Stimulated activated CD4-positive, alpha-beta T cell treated with anti-CD3 and anti-CD28 coated beads, TNF-alpha, amount 100 ng/mL, for 1 hour (primary cell): ENCODE measurements around the gene HLA-DMB.
"Not testable (repeated sequence)": the region's sequence is repeated elsewhere in the genome, so short reads cannot be mapped to it uniquely, and the experiment has no call there.

Source experiments
- DNase-seq, 3 donors: peaks; one replicate each; pipeline ENCODE4 v3.0.0-alpha.2; 2020; ENCODE audit warnings: low read depth in 3 of 3, low spot score in 1 of 3

The HLA-DMB gene

DNA sequence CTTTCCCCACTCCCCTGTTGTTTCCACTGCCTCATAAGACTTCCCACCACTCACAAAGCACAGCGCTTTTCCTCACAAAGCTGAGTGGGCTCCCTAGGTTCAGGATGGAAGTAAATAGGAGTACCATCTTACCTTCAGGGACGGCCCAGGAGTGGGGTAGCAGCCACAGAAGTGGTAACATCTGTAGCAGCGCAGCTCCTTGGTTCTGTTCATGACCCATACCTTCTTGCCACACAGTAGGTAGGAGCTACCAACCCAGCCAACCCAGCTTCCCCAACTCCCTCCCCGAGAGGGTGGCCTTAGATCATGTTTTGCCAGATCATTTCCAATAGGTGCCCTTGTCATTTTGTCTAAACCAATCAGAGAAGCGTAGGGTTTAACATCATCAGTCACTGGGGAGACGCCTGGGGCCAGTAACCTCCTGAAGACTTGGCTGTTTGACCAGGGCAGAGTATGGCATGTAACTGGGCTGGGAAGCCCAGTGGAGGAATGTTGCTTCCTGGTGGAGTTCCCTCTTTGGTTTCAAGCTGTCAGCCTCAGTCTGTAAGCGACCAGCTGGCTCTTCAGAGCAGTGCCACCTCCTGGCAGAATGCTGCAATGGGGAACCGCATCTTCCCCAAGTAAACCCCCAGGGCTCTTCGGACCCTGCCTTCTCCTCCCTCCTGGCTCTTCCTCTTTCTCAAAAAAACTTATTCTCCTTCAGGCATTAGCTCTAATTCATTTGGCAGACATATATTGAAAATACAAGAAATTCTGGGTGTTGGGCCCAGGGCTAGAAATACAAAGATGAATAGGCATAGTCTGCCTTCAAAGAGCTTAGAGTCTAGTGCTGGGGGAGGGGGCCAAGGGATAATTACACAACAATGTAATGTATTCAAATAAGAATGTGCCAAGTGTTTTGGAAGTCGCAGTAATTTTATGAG is 12.2 kb upstream of the HLA-DMB start, which contains the start of gene HLA-DMA:
TSS of gene HLA-DMA (minus strand) at position 281 of the 923 bp plus-strand sequence. CDS start at position 220, 61 bp downstream.
- DNase-seq = peak in 2 of 3 donors; percentile 41 to 55

DNA sequence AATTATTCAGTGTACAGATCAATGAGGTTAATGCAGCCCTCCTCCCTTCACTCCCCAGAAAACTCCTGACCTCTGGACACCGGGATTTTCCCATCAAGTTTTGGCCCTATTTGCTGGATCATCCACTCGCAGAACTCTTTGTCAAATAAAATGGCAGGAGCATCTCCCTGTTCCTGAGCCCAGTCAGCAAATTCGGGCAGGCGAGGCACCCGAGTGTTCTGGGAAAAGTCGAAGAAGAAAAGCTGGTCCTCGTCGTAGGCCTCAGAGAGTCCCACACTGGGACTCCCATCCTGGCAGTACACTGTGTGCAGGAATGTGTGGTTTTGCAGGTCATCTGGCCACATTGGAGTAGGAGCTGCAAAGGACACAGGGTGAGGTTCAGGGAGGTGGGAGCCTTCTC is 9.6 kb upstream of the HLA-DMB start:
- DNase-seq = no peak

- DNase-seq = no peak
Observed at GRCh38 chr6:32950010-32950409, 9.2 kb upstream of the HLA-DMB start.

- DNase-seq = no peak
Observed at GRCh38 chr6:32949113-32949512, 8.3 kb upstream of the HLA-DMB start.

- peak in 1 of 3 donors; percentile 23 for DNase-seq
Observed at GRCh38 chr6:32947552-32948465, 7.0 kb upstream of the HLA-DMB start.

GRCh38 chr6:32946893-32947292 is 6.1 kb upstream of the HLA-DMB start:
- no peak for DNase-seq

DNA sequence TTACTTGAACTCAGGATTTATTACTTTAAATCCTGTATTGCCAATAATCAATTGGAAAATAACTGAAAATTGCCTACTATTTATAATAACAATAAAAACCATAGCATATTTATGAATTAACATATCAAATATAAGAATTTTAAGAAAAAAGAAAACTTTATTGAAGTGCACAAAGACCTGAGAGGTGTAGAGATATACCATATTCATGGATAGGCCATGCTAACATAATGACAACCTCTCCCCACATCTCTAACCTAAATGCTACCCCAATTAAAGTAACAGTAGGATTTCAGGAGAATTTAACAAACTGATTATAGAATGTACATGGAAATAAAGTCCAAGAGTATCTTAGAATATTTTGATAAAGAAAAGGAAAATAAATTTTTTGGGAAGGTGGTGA is 5.1 kb upstream of the HLA-DMB start:
- no peak for DNase-seq

DNA sequence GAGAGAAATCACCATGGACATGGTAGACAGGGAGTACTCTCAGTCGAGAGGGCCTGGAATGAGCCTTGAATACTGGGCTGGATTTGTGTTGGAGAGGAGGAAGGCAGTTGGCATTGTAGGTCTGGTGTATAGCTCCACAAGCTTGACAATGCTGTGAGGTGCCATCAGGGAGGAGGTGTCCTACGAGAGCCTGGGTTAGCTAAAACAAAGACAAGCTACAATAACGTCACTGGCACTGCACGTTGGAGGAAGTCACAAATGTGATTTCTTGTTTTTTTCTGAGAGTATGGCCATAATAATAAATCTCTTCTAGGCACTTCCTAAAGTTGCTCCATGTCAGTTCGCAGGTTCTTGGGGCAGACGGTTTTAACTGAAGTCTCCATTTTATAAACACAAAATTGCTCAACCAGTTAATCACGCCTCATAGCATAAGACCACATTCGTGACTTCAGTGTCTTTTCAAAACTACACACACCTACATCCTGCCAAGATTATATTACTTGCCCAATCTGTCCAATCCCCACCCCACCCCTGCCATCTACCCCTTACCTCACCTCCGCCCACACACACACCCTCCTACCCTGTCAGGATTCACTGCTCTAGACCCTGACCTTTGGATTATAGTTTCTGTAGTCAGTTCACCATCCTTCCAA is 4.4 kb upstream of the HLA-DMB start:
- DNase-seq = no peak

DNA sequence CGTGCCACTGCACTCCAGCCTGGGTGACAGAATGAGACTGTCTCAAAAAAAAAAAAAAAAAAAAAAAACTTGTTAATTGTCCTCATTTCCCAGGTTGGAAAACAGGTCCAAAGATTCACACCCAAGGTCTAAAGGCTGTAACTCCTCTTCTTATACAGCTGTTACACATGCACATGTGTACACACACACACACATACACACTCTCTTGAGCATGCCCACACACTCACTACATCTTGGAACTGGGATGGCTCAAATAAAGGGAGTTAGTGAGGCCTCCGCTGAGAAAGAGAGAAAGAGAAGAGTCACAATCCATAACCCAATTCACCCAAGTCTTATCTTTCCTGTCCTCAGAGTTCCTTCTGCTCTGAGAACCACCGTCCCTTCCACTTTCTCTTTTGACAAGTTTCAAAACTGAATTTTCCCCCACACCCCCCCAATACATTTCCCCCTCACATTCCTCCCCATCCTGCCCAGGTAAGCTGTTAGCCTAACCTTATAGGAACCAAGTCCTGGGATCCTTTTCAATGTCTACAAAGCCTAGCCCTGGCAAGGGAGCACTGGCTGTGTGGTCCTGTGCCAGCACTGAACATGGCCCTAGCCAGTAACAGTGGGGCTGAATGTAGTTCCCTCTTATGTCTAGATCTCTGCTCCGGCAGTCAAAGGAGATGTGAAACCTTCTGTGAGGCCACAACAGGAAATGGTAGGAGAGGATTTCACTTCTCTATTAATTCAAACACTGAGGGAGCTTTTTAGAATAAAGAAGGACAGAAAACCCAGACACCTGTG is 3.2 kb upstream of the HLA-DMB start:
- DNase-seq = no peak

- DNase-seq = not testable (repeated sequence)
Observed at GRCh38 chr6:32942555-32943123, 1.8 kb upstream of the HLA-DMB start.

DNA sequence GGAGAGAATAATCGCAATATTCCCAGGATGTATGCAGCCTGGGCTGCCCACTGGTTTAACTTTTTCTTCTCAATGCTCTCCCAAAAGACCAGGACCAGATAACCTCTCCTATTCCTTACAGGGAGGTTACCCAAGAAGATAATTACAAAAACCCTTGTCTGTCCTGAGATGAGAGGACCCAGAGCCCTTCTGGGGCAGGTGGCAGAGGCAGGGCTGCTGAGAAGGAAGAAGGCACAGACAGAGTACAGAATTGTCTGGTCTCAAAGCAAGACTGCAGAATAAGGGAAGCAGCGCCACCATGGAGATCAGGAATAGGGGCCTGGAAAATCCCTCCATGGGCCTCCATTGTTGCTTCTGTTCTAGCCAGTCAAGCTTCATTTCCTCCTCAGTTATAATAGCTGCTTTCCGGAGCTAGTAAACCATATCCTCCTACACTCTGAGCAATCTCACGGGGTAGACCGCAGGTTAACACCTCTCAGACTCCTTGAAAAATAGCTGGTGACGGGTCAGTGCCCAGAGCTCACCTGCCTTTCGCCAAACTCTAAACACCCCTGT is 463 bp upstream of the HLA-DMB start:
- peak in 1 of 3 donors; percentile 15 for DNase-seq

DNA sequence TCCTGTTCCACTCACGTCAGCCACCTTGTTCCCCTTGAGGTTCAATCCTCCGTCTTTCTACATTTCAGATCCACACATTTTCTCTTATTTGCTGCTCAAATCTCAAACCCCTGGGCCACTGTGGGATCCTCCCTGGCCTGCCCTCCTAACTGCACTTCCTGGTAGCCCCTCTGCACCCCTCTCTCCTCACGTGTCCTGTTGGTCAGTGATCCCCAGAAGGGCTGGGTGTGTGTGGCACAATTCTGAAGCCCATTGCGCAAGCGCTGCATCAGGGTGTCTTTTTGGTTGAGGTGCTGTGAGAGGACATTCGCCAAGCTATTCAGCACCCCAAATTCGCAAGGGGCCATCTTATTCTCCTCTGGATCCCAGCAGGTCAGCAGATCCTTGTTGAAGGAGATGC is 2.3 kb downstream of the HLA-DMB start:
- DNase-seq = no peak

DNA sequence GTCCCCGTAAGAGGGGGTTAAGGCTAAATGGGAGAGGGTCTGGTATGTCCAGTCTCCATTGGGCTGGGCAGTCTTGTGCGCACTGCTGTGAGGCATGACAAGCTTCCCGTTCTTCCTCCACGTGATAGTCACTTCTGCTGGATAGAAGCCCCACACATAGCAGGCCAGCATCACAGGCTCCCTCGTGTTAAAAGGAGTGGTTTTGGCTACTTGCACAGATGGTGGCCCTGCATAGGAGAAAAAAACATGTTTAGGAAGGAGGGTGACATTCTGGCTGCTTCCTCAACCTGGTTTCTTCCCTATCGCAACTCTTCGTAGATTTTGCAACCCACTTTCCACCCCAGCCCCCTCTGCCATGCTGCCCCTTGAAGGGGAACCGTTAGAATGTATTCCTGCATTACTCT is 3.6 kb downstream of the HLA-DMB start:
- no peak for DNase-seq

DNA sequence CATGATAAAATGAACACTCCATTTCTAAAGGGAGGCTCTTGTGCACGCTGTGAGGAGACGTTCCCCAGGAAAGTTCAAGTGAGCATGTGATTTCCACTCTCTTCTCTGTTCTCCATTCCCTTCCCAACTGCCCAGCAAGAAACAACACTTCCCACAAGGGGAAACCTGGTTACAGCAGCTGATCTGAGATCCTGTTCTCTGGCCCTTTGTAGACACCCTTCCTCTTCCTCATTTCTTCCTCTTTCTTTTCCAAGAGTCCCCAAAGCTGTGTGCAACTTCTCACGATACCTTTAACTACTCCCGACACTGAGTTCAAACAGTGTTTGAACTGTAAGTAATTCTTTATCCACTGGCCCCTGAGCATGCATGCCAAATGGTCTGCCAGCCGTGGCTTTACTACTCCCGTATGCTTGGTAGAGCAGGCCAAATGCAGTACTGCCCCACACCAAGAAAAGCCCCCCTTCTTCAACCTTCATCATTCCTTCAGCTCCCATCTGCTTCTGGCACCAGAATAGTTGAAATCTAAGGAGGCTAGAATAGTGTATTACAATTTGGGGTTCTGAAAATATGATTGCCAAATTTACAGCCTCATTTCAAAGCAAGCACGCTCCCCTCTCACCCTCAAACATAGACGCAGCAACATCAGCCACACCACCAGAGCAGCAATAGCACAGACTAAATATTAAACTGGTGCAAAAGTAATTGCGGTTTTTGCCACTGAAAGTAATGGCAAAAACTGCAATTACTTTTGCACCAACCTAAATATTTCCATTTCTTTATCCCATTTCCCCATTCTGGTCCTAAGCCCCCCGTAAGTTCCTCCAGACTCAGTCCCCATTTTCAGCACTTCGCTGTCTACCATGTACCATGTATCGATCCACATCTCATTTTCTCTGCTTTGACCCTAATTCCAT is 4.3 kb downstream of the HLA-DMB start:
- DNase-seq = no peak

DNA sequence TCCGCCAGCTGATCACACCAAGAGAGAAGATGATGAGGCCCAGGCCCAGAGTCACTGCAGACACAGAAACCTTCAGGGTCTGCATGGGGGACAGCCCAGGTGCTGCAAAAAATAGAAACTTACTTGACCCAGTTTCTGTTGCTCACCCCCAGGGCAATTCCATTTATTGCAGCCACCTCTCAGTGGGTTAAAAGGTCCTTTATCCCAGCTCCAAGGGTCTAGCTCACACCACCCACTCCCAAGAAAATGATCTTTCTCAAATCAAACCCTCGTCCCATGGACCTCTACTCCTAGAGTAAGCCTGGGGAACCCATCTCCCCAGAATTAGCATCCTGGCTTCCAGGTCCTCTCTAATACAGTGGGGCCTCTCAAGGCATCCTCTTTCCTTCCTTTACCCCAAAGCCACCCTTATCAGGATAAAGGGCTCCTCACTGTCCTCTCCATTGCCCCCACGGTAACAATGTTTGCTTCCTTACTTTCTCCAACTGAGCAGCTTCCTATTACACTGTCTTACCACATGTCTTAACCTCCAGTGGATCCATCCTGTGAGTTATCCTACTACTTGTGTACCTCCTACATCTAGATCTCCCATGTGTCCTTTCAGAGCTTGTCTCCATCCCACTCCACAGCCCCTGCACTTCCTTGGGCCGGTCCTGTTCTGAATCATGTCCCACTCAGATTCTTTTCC is 5.1 kb downstream of the HLA-DMB start:
- no peak for DNase-seq

GRCh38 chr6:32933661-32934085 is 7.2 kb downstream of the HLA-DMB start:
- peak; percentile 40 to 68 (median 49) for DNase-seq

DNA sequence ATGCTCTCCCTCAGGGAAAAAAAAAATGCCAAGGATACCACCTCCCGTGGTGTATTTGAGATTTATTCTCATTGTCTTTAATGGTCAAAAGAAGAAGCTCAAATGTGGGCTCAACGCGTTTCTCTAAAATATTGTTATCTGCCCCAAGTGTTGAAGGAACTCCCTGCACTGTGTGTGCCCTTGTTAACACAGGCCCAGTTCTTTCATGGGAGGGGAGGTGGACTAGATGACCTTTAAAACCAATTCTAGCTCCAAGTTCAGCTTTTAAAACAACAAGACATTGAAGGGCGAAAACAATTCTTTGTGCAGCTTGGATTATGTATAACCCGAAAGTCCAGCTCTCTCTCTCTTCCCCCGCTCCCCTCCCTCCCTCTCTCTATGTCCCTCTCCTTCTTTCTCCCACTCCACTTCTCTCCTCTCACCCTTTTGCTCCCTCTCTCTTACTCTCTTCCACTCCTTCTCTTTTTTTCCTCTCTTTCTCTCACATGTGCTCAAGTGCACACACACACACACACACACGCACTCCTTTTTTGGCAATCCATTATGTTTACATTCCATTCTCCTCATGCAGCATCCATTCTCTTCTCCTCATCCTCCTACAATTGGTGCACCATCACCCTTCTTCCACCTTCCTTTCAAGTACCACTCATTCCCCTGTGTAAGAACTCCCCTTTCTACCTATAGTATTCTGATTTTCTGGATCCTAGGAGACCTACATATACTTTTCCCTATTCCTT is 8.5 kb downstream of the HLA-DMB start:
- no peak for DNase-seq
